MV-4-11 (cell line): Measurements from ENCODE around the gene PDHX.
"Not testable (repeated sequence)": the region's sequence is repeated elsewhere in the genome, so short reads cannot be mapped to it uniquely, and the experiment has no call there.

ENCODE experiments used
- DNase-seq: peaks from one replicate; lab custom pipeline; 2025; lab: John Stamatoyannopoulos, UW

The PDHX gene

DNA sequence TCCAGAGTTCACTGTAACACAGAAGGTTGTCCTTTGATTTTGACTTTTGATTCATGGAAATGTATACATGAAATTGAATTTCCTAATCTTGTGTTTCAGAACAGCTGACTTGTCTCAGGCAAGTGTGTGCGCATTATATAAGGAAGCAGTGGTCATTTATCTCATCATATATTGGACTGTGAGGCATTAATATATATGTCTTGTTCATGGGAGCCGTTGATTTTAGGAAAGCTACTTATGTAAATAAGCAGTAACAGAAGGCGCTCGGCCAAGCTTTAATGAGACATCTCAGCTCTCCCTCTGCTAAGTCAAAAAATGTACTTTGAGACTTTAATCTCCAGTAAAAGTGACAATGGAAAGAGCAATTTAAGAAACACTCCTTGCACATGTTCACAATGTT is 100.5 kb downstream of the PDHX start:
- DNase-seq: no peak

DNA sequence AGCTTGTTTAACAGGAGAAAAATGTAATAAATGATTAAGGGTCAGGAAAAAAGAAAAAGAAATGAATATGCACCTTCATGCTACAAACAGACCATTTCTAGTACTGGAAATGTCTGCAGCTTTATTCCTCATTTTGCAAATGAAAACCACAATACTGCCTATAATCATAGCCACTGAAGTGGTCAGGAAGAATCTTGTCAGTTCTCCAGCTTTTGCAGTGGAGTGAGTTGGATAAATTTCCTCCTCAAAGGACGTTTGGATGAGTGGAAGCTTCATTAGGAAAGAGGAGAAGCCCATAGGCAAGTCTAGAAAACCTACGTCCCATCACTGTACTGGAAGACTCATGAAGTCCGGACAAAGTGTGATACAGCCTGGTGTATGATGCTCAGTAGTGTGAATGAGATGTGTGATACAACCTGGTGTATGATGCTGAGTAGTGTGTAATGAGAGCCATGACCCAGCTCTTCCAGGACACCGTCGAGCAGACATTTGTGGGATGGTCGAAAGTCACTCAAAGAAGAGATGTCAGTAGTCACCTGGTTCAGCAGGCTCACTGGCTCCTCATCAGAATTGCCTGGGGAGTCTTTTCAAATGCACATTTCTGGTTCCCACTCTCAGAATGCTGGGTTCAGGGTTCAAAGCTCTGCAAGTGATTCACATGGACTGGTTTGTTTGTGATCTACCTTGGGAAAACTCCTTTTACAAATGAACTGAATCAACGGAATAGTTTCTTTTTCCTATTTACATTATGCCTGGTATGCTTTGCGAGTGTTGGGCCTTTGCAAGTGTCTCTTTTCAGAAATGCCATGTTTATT is 101.3 kb downstream of the PDHX start:
- no peak for DNase-seq

DNA sequence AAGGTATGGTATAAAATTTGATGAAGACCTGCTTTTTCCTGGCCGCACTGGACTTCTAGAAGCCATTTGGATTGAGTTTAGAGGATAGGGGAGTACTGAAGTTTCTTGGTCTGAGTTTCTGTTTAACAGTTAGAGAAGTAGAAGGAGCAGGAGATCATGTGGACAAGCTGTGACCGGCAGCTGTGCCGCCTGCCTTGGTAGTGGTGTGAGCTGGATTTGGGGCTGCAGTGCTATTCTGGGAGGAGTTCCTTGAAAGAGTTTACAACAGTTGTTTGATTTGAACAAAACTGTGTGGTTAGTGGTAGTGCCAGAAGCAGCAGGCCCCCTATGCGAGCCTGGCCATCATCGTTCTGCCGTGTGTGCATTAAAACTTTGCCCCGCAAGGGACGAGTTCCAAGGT is 105.2 kb downstream of the PDHX start:
- peak; percentile 49 for DNase-seq

- DNase-seq: not testable (repeated sequence)
Measured at GRCh38 chr11:35023940-35024339, 107.5 kb downstream of the PDHX start.

DNA sequence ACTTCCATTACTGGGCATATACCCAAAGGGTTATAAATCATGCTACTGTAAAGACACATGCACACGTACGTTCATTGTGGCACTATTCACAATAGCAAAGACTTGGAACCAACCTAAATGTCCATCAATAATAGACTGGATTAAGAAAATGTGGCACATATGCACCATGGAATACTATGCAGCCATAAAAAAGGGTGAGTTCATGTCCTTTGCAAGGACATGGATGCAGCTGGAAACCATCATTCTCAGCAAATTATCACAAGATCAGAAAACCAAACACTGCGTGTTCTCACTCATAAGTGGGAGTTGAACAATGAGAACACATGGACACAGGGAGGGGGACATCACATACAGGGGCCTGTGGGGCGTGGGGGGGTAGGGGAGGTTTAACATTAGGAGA is 111.6 kb downstream of the PDHX start:
- DNase-seq: not testable (repeated sequence)

DNA sequence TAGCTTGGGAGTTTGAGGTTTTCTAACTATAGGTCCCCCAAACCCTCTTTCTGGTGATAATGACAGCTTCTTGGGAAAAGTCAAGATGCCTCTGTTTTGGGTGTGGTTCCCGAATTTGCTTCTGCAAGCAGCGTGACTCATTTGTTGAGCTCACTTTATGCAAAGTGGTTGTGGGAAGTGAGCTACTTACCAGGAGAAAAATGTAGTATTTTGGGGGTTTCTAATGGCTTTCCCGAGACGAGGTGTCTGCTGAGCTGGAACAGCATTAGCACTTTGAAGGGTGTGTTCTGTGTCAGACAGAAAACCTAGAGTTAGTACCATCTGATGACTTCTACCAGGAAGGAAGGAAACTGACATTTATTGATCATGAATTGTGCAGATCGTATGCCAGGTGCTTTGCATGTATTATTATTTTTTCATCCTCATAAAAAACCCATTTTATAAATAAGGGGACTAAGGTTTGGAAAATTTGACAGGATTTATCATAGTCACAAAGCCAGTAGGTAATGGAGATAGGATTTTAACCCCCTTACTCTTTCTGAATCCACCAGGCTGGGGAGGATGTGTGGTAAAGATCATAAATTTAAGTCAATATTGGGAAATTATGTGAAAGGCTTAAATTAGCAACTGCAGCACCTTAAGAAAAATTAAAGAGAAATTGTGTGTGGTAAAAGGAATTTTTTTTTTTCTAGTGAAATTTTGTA is 113.7 kb downstream of the PDHX start:
- peak; percentile 75 for DNase-seq

DNA sequence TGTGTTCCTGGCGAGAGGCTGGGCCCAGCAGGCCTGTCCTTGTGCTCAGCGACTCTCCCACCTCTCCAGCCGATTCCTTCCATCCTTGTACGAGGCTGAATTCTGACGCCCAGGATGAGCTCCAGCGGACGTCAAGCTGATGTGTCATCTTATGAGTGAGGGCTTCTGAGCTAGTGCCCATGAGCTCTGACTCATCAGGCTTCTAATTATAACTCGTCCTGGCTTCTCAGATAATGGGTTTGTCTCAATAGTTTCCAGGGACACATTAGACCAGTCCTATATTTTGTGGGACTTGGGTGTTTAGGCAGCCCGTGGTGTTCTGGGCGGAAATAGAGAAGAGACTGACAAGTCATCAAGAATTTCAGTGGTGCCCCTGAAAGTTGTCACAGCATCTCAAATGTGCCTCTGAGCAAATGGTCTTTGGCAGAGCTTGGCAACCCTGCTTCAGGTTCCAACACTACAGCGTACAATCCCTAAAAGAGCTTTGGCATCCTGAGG is 114.3 kb downstream of the PDHX start:
- peak; percentile 78 for DNase-seq

DNA sequence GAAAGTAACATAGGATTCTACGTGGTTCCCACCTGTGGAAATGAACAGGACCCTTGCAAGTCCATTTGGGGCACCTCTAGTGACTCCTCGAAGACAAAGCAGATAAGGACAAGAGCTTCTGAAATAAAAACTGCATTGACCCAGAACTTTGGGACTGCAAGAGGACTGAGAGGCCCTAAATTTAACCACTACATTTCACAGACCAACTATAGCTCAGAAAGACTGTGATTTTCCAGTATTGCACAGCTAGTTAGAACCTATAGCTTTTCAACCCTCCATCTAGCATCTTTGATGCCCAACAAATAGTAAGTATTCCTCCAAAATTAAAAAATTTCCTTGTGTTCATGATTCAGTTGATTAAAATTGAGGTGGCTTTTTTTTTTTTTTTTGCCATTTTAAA is 114.9 kb downstream of the PDHX start:
- DNase-seq: no peak

DNA sequence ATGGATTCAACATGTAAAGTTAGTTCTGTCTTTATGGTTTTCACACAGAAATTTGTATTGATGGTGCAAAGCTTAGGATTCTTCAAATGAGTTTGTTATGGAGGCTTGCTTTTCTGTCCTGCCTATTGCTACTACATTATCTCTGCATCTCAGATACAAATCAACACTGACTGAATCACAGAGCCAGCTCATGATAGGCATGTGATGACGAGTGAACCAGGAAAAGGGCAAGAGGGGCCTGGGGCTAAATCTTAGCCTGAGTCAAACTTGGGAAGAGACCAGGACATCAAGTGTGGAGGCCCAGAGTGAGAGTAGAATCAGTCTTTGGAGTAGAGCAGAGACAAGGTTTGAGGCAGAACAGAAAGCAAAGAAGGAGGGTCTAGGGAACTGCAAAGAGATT is 115.4 kb downstream of the PDHX start:
- DNase-seq: no peak

- no peak for DNase-seq
Measured at GRCh38 chr11:35033011-35033410, 116.6 kb downstream of the PDHX start.

DNA sequence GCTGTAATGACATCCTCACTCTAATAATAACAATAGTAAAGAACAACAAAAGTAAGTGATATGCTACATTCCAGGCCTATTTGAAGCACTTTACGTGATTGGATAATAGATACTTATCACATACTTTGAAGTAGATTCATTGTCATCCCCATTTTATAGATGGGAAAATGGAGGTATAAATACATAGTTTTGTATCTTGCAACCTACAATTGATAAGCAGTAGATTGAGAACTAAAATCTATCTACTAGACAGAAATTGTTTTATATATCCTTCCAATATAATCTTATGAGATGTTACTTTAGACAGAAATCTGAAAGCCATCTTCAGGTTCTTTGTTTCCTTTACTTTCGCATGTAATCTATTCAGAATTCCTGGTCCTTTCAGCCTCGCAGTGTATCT is 118.0 kb downstream of the PDHX start:
- no peak for DNase-seq

DNA sequence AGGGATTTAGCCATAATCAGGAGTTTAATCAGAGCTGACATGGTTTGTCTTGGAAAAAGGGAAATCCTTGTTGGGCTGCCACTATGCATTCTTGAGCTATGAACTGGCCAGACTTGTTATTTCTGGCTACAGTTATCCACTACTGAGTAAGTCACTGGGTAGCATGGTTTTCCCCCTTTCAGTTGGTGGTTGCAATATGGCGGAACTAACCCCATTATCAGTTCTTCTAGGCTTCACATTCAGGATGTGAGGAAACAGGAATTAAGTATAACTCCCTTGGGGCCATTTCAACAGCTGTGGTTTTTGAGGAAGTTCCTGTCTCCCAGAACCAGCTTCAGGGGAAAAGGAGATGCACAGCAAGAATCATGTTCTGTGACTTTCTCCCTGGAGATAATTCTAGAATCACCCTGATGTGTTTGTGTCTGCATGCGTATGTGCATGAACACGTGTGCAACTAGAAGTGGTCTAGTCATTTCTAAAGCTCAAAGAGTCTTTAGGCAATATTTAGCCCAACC is 119.5 kb downstream of the PDHX start:
- peak; percentile 100 for DNase-seq

- DNase-seq: peak; percentile 86
Measured at GRCh38 chr11:35036639-35037038, 120.2 kb downstream of the PDHX start.

GRCh38 chr11:35038211-35038928 is 122.0 kb downstream of the PDHX start:
- DNase-seq: peak; percentile 25

GRCh38 chr11:35039076-35039475 is 122.7 kb downstream of the PDHX start:
- DNase-seq: no peak

DNA sequence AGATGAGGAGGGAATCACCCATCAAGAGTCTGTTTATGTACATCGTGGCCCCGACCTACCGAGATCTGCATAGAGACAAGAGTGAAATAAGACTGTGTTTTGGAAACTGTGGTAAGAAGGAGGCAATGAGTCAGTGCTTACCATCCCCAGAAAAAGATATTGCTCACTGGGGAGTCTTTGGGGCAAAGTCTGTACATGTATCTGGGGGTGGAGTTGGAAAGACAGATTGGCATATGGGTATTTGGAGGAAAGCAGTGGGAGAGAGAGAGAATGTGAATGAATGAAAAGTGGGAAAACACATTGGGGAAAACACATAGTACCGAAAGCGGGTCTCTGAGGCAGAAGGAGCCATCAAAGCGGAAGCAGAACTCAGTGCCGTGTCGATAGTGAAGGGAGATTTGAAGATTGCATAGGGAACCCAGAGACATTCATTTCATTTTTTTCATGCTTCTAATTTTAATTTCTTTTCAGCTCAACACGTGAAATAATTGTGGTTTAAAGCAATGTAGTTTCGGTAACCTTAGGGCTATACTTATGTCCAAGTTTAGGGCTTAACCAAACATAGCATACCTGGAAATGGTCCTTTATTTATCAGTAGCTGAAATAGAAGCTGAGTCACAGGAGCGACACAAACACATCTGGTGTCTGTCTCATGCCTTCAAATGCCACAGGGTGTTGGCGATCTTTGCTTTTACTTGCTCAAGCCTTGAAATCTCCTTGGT is 124.0 kb downstream of the PDHX start:
- peak; percentile 92 for DNase-seq

DNA sequence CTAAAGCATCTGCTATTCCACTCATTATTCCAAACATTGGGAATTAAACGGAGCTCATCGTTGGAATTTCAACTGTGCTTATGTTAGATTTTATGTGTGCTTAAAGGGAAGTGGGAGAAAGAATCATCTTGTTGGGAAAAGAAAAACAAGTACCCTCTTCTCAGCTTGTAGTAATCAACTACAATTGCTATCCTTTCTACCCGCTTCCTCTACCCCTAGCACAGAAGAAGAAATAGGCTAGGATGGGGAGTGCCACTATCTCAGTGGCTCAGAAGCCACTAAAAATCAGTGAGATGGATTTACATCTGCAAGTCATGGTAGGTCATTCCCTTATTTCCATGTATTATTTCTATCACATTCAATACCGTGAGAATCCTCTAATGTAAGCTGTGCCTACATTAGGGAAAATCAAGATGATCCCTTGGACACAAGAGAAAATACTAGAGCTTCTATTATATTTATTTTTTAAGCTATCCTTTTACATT is 124.7 kb downstream of the PDHX start:
- no peak for DNase-seq

GRCh38 chr11:35042224-35042623 is 125.8 kb downstream of the PDHX start:
- no peak for DNase-seq

DNA sequence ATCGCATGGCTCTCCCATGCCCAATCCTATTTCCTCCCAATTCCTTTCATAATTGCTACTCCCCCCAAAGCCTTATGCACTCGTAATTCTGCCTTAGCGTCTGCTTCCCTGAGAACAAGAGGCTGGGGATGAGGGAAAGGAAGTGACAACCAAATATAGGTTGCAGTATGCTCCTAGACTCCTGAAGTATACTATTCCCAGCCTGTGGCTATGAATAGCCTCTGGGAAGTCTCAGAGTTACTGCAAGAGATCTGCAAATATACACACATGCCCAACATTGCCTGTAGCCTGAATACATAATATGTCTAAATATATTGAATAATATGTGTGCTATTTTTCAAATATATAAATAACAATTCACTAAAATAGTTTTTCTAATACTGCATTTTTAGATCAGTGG is 126.5 kb downstream of the PDHX start:
- no peak for DNase-seq

GRCh38 chr11:35043936-35044335 is 127.5 kb downstream of the PDHX start:
- peak; percentile 90 for DNase-seq

GRCh38 chr11:35045236-35045820 is 128.9 kb downstream of the PDHX start:
- DNase-seq: no peak
